K562 (cell line): ENCODE data around the gene ZNF837.

ENCODE experiments used
- FOXA1 ChIP-seq: fragments of 450-650 bp; IDR thresholded peaks from 2 replicates; pipeline ENCODE4 v1.6.1; 2016; ENCODE audit warnings: mild to moderate bottlenecking, borderline replicate concordance
- FOXM1 ChIP-seq, 2 experiments: fragments of 450-650 bp in 1 of 2; sonication (generic) in 1 of 2; formaldehyde crosslinking in 1 of 2; IDR thresholded peaks; 2 replicates each; pipeline versions ENCODE4 v1.6.1 to v1.9.0; 2017 to 2022; ENCODE audit warnings: low read depth in 2 of 2, mild to moderate bottlenecking in 2 of 2, missing genetic modification reagents in 1 of 2, moderate library complexity in 1 of 2
- FOXP1 ChIP-seq: sonication (generic); formaldehyde crosslinking; IDR thresholded peaks from 2 replicates; pipeline ENCODE4 v1.8.0; 2022; ENCODE audit warnings: mild to moderate bottlenecking, missing genetic modification reagents
- GTF2A2 ChIP-seq: IDR thresholded peaks from 2 replicates; pipeline ENCODE4 v1.6.1; 2016; ENCODE audit warnings: mild to moderate bottlenecking, missing genetic modification characterization, missing compliant biosample characterization

- TF ChIP-seq GTF2A2 (no peak), FOXM1 (IDR thresholded peaks at IDR 0.05; ENCODE audit: low read depth) (no peak), FOXM1 (CRISPR knock-in tag; IDR thresholded peaks at IDR 0.05; ENCODE audit: low read depth) (no peak), FOXA1 (no peak), FOXP1 (CRISPR knock-in tag) (no peak)
These were observed 12.8 kb upstream of the ZNF837 start for GRCh38 chr19:58393725-58394033.
